Psoas muscle (tissue), 8 donors: Measurements from ENCODE around the gene SCYGR8. TPM values are rescaled to one million over a fixed set of nuclear protein-coding genes. Genes with fewer than 3 reads are reported as not detected.

Experiments
- ATAC-seq, 4 donors: fragments of 200-7000 bp; cut with Tn5 transposase; one replicate each; pipeline ENCODE4 v1.9.1; 2020; ENCODE audit warnings: moderate library complexity in 3 of 4, mild to moderate bottlenecking in 2 of 4
- DNase-seq, 2 donors: peaks; one replicate each; pipeline ENCODE4 v3.0.0-alpha.2; 2020
- H3K27ac ChIP-seq: fragments of 200-600 bp; one replicate; pipeline ENCODE4 v1.8.0; 2022
- H3K27me3 ChIP-seq, 3 donors: fragments of 200-600 bp in 1 of 3; one replicate each; pipeline versions ENCODE4 v1.6.1 to v1.8.0; 2013 to 2022; ENCODE audit warnings: low read length in 2 of 3, mild to moderate bottlenecking in 2 of 3, moderate library complexity in 1 of 3; ENCODE audit not compliant: insufficient read depth in 3 of 3
- H3K36me3 ChIP-seq, 2 donors: fragments of 200-600 bp in 1 of 2; one replicate each; pipeline versions ENCODE4 v1.6.1 to v1.8.0; 2013 to 2022; ENCODE audit warnings: low read depth in 1 of 2, mild to moderate bottlenecking in 1 of 2, moderate library complexity in 1 of 2; ENCODE audit not compliant: insufficient read depth in 1 of 2
- H3K4me1 ChIP-seq: fragments of 200-600 bp; one replicate; pipeline ENCODE4 v1.8.0; 2022
- H3K4me3 ChIP-seq: fragments of 200-600 bp; one replicate; pipeline ENCODE4 v1.8.0; 2022; ENCODE audit warnings: mild to moderate bottlenecking
- H3K9me3 ChIP-seq: fragments of 200-600 bp; one replicate; pipeline ENCODE4 v1.8.0; 2022
- WGBS, 3 donors: extraction: QIAGEN DNeasy Blood & Tissue Kit; methylation state at CpG; one replicate each; pipeline versions ENCODE4 v1.1.6 to v1.1.7; 2013; 5-methylcytosine and 5-hydroxymethylcytosine counted together
- intact Hi-C, 2 donors: fragments of 100-400 bp; cut with DNase I; formaldehyde crosslinking; loops; one replicate each; pipeline versions ENCODE4 v1.11.0 to v1.14.2; 2022
- polyA plus RNA-seq, 3 donors: library from polyadenylated mRNA; stranded (reverse); fragments of 200-250 nt; gene quantifications; one replicate each; pipeline ENCODE4 v1.2.3, GENCODE V29; 2013
- total RNA-seq, 4 donors: library from RNA; stranded (reverse); fragmentation: NEBNext Ultra II Directional in 2 of 4; extraction: Animal tissue kit (Norgen Biotek cat#: 25700) in 2 of 4; gene quantifications; one replicate each; pipeline versions ENCODE4 v1.2.1 to v1.2.4, GENCODE V29; 2021 to 2023
- TF ChIP-seq, protein P1 (sequence below): fragments of 200-600 bp; IDR thresholded peaks from one replicate; pipeline ENCODE4 v1.8.0; 2022; ENCODE audit warnings: antibody characterized with exemption
- donor health status: healthy with polysubstance abuse.
- donor health status: DM: no; HTN: no; CAD: no; lungs with moderate emphysema.
- donor health status: Bipolar disorder and iron deficiency.
- donor health status: healthy.
- donor health status: DM: yes; HTN: yes; CAD: no.
- donor health status: DM: no; HTN: no; CAD: no.
- donor health status: DM: no; HTN: no; CAD: no.
- donor health status: DM: yes; HTN: yes; CAD: no.

SCYGR8 gene
- total and polyA plus RNA-seq, 7 donors = not detected

DNA sequence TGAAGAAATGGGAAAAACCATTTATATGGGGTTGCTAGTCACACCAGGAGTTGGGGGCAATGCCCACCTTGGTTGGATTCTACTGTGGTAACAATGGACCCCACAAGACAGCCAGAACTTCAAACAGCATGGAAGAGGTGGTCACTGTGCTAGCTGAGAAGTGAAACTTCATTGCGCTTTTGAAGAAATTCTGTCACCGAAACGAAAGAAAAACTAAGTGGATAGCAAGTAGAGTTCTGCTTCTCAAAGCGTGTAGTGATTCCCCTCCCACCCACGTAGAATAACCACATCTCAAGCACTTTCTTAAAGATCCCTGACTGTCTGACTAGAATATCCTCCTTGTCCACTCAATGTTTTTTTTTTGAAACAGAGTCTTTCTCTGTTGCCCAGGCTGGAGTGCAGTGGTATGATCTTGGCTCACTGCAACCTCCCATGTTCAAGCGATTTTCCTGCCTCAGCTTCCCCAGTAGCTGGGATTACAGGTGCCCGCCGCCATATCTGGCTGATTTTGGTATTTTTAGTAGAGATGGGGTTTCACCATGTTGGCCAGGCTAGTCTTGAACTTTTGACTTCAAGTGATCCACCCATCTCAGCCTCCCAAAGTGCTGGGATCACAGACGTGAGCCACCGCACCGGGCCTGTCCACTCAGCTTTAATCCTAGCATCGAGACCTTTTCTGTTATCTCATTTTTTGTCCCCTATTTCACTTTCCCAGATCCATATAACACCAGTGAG, 37.9 kb downstream of the SCYGR8 start:
- H3K4me1 ChIP-seq = no peaks in the 10 kb centered on the region
- no peak overlapping the region for H3K4me3 ChIP-seq
- no peak for ATAC-seq
- DNase-seq = no peak
- H3K27me3 ChIP-seq = peaks cover 0 to 7% (median 4%) of the 10 kb centered on the region in 3 donors
- intact Hi-C loops = no loop called here
- WGBS, 3 donors = 82 to 90% (median 85%) methylated on average over 12 of the region's 12 CpGs
- H3K27ac ChIP-seq = no peak overlapping the region
- H3K9me3 ChIP-seq = no peaks in the 10 kb centered on the region
- H3K36me3 ChIP-seq = no peaks in the 10 kb centered on the region
- TF ChIP-seq, protein P1, sequence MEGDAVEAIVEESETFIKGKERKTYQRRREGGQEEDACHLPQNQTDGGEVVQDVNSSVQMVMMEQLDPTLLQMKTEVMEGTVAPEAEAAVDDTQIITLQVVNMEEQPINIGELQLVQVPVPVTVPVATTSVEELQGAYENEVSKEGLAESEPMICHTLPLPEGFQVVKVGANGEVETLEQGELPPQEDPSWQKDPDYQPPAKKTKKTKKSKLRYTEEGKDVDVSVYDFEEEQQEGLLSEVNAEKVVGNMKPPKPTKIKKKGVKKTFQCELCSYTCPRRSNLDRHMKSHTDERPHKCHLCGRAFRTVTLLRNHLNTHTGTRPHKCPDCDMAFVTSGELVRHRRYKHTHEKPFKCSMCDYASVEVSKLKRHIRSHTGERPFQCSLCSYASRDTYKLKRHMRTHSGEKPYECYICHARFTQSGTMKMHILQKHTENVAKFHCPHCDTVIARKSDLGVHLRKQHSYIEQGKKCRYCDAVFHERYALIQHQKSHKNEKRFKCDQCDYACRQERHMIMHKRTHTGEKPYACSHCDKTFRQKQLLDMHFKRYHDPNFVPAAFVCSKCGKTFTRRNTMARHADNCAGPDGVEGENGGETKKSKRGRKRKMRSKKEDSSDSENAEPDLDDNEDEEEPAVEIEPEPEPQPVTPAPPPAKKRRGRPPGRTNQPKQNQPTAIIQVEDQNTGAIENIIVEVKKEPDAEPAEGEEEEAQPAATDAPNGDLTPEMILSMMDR = no peak

DNA sequence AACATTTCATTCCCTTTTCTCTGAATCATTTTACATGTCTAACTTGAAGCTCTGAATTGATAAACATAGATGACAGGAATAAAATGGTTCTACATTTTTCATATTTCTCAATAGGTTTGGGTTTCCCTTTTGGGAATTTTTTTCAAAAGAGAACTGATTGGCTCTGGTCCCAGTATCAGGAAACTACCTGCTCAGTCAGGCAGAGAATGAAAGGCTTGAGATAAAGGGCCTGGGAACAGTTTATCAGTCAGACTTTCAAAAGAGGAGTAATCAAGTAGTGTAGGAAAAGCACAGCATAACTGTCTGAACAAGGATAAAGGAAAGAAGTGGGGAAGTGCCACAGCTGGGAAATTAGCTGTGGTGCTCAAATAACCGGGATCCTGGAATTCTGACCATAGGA, 39.6 kb downstream of the SCYGR8 start:
- peaks cover 0 to 7% (median 4%) of the 10 kb centered on the region in 3 donors for H3K27me3 ChIP-seq
- ATAC-seq (no peak), DNase-seq (no peak)
- no peaks in the 10 kb centered on the region for H3K36me3 ChIP-seq
- intact Hi-C loops = no loop called here
- no peaks in the 10 kb centered on the region for H3K4me1 ChIP-seq
- WGBS, 3 donors = 17 to 28% (median 26%) methylated on average over 1 of the region's 1 CpG
- no peak overlapping the region for H3K4me3 ChIP-seq
- no peak overlapping the region for H3K27ac ChIP-seq
- no peaks in the 10 kb centered on the region for H3K9me3 ChIP-seq
- TF ChIP-seq, protein P1 = no peak

DNA sequence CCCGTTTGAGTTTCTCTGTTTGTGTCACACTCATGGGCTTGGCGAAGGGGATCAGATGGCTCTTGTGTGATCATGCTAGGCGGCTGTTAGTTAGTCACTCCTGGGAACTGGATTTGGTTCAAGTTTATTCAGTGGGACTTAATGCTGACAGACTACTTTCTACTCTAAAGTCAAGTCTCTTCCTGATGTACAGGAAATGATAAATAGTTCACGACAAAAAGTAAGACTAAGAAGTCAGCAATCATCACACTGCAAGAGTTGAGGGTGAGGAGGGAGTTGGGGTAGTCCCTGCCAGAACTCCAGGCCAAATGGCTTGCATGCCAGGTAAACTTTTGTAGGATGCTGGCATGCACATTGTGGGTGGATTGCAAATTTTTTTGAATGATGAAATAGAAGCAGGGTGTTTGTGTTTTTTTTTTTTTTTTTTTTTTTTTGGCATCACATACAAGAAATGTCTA, 42.9 kb downstream of the SCYGR8 start:
- intact Hi-C loops = no loop called here
- TF ChIP-seq, protein P1 = no peak
- Histone ChIP-seq H3K36me3 (no peaks in the 10 kb centered on the region), H3K9me3 (no peaks in the 10 kb centered on the region), H3K4me1 (no peaks in the 10 kb centered on the region), H3K27me3 (peaks cover 0 to 7% (median 4%) of the 10 kb centered on the region in 3 donors), H3K4me3 (no peak overlapping the region), H3K27ac (no peak overlapping the region)
- ATAC-seq (no peak), DNase-seq (no peak)
- WGBS, 3 donors = 65 to 70% (median 67%) methylated on average over 4 of the region's 4 CpGs

DNA sequence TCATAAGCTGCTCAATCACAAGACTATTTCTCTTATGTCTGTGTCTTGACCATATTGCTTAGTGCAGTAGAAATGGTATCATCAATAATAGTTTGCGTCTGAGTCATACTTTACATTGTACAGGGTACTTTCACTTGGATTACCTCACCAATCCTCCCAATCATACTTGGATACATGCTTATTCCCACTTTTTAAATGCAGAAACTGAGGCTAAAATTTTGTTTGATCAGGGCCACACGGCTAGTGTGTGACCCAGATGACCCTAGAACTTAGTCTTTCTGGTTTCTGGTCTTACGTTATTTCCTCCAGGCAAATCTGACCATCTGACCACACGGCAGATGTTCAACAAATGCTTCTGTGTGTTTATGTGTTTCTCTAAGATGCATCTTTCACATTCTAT, 44.1 kb downstream of the SCYGR8 start:
- ATAC-seq (no peak), DNase-seq (no peak)
- Histone ChIP-seq H3K4me3 (no peak overlapping the region), H3K9me3 (no peaks in the 10 kb centered on the region), H3K27ac (no peak overlapping the region), H3K4me1 (no peaks in the 10 kb centered on the region), H3K36me3 (no peaks in the 10 kb centered on the region), H3K27me3 (peaks cover 0 to 7% (median 4%) of the 10 kb centered on the region in 3 donors)
- intact Hi-C loops = no loop called here
- 65 to 73% (median 73%) methylated on average over 4 of the region's 4 CpGs for WGBS, 3 donors
- TF ChIP-seq, protein P1 = no peak
